Hepatic stellate cell (primary cell): ENCODE data around the gene RBM20.
A peak's percentile ranks its signal among the peaks of the same experiment; 100 is the strongest.

ENCODE experiments used
- DNase-seq: peaks from one replicate; pipeline ENCODE4 v3.0.0; 2011; ENCODE audit warnings: low spot score

The RBM20 gene

GRCh38 chr10:110788620-110789385 lies 144.7 kb downstream of the RBM20 start:
- DNase-seq, result no peak

- DNase-seq, result no peak
Measured at GRCh38 chr10:110789604-110790433, 145.7 kb downstream of the RBM20 start.

GRCh38 chr10:110790913-110791506 lies 146.9 kb downstream of the RBM20 start:
- no peak for DNase-seq

GRCh38 chr10:110791541-110792073 lies 147.5 kb downstream of the RBM20 start:
- DNase-seq, result no peak

GRCh38 chr10:110792476-110793125 lies 148.5 kb downstream of the RBM20 start:
- DNase-seq, result no peak

- DNase-seq, result no peak
Measured at GRCh38 chr10:110793128-110793812, 149.1 kb downstream of the RBM20 start.

GRCh38 chr10:110793886-110794285 lies 149.8 kb downstream of the RBM20 start:
- DNase-seq, result no peak

- DNase-seq, result no peak
Measured at GRCh38 chr10:110794808-110795207, 150.7 kb downstream of the RBM20 start.

GRCh38 chr10:110797416-110797815 lies 153.3 kb downstream of the RBM20 start:
- DNase-seq, result no peak

GRCh38 chr10:110798340-110798739 lies 154.2 kb downstream of the RBM20 start:
- no peak for DNase-seq

GRCh38 chr10:110802090-110802489 lies 158.0 kb downstream of the RBM20 start:
- DNase-seq, result peak; percentile 30

GRCh38 chr10:110802551-110803238 lies 158.6 kb downstream of the RBM20 start:
- DNase-seq, result peak; percentile 73

GRCh38 chr10:110803239-110803749 lies 159.2 kb downstream of the RBM20 start:
- no peak for DNase-seq

- DNase-seq, result peak; percentile 69
Measured at GRCh38 chr10:110803830-110804338, 159.7 kb downstream of the RBM20 start.

GRCh38 chr10:110804376-110804775 lies 160.2 kb downstream of the RBM20 start:
- DNase-seq, result no peak

- no peak for DNase-seq
Measured at GRCh38 chr10:110805292-110805691, 161.2 kb downstream of the RBM20 start.

GRCh38 chr10:110806335-110806734 lies 162.2 kb downstream of the RBM20 start:
- no peak for DNase-seq

- DNase-seq, result no peak
Measured at GRCh38 chr10:110808123-110808522, 164.0 kb downstream of the RBM20 start.

GRCh38 chr10:110808615-110809014 lies 164.5 kb downstream of the RBM20 start:
- no peak for DNase-seq

GRCh38 chr10:110810625-110811024 lies 166.5 kb downstream of the RBM20 start:
- no peak for DNase-seq
